SK-N-MC (cell line): ENCODE measurements around the gene AFF3.

Experiments
- DNase-seq: peaks from one replicate; pipeline ENCODE4 v3.0.0-alpha.2; 2011; ENCODE audit warnings: low read depth, low spot score
- H3K27ac ChIP-seq: fragments of 200-600 bp; sonication (generic); 2 replicates; pipeline ENCODE4 v1.5.1; 2016; ENCODE audit warnings: mixed run types
- H3K36me3 ChIP-seq: fragments of 200-600 bp; sonication (generic); 2 replicates; pipeline ENCODE4 v1.6.1; 2017; ENCODE audit warnings: antibody characterized with exemption, low read length, mixed read lengths; ENCODE audit not compliant: insufficient read depth
- H3K4me3 ChIP-seq: fragments of 200-600 bp; sonication (generic); 2 replicates; pipeline ENCODE4 v1.5.1; 2016
- H3K9ac ChIP-seq: fragments of 200-600 bp; sonication (generic); 2 replicates; pipeline ENCODE4 v1.8.0; 2017; ENCODE audit warnings: mixed run types, mixed read lengths; ENCODE audit not compliant: insufficient read length
- H3K9me3 ChIP-seq: fragments of 200-600 bp; sonication (generic); 2 replicates; pipeline ENCODE4 v1.6.1; 2017; ENCODE audit warnings: low read depth, mild to moderate bottlenecking, antibody characterized with exemption, low read length, moderate library complexity, mixed read lengths
- EZH2 ChIP-seq: fragments of 200-600 bp; sonication (generic); IDR thresholded peaks from one replicate; pipeline ENCODE4 v1.6.1; 2017; ENCODE audit warnings: antibody characterized with exemption
- FOXP2 ChIP-seq: optimal IDR thresholded peaks from 2 replicates; pipeline ENCODE3; 2011; ENCODE audit warnings: mild to moderate bottlenecking, moderate library complexity; ENCODE audit not compliant: insufficient read depth; ENCODE audit errors: extremely low read length, control extremely low read depth
- POLR2AphosphoS5 ChIP-seq: IDR thresholded peaks from 2 replicates; pipeline ENCODE4 v1.6.1; 2012; ENCODE audit warnings: mild to moderate bottlenecking, low read depth, low read length, borderline replicate concordance

The AFF3 gene

DNA sequence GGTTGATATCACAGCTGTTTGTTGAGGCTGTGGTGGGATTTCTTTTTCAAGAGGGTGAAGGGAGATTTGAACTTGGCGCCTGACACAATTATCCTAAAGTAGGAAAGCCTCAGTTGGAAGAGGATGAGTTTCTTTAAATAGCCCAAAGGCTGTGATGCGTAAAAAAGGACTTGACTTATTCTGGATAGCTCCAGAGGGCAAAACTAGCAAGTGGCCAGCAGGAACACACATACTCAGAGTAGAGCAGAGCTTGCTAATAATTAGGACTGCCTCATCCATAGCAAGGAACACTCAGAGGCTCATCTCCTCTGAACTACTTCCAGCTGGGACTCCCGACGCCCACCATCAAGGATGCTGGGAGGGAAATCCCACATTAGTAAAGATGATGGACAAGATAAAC, 74.0 kb downstream of the AFF3 start:
- no peak overlapping the region for H3K9ac ChIP-seq
- H3K27ac ChIP-seq = no peak overlapping the region
- no peak overlapping the region for H3K4me3 ChIP-seq
- H3K9me3 ChIP-seq = no peaks in the 10 kb centered on the region
- TF ChIP-seq FOXP2 (no peak), EZH2 (no peak), POLR2AphosphoS5 (no peak)
- no peak for DNase-seq
- no peaks in the 10 kb centered on the region for H3K36me3 ChIP-seq

DNA sequence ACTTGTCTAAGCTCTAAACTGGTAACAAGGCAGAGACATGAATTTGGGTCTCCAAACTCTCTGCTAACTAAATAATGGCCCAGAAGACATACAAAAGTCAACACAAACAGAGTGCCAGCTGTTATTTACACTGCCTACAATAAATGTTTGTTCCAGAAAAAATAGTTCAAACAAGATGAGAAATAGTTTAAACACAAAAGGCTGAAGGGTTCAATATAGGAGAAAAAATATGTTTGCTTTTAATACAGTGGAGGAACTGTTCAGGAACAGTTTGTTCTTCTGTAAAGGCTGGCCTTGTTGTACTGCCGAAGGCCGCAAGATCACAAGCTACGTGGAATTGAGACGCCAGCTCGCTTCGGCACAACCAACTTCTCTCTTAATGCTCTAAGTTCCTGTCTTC, 74.6 kb downstream of the AFF3 start:
- no peak overlapping the region for H3K4me3 ChIP-seq
- H3K27ac ChIP-seq = no peak overlapping the region
- no peak for DNase-seq
- H3K9me3 ChIP-seq = no peaks in the 10 kb centered on the region
- no peak overlapping the region for H3K9ac ChIP-seq
- no peaks in the 10 kb centered on the region for H3K36me3 ChIP-seq
- TF ChIP-seq EZH2 (no peak), POLR2AphosphoS5 (no peak), FOXP2 (no peak)

DNA sequence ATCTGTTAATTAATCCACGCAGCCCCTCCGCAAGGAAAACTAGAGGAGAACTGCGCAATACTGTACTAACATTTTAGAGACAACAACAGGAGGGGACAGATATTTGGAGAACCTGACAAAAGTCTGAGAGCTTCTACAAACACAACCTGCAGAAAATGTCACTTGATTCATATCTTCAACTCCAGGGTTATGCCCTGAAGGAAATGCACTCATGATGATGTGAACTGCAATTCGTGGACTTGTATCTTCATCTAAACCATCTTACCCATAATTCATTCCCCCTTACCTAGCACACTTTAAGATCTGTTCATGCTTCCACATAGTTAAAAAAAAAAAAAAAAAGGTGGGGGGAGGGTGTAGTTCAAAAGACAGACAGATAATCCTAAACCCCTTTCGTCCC, 75.5 kb downstream of the AFF3 start:
- no peak for TF ChIP-seq FOXP2
- TF ChIP-seq EZH2 = no peak
- no peak for TF ChIP-seq POLR2AphosphoS5
- Histone ChIP-seq H3K9me3 (no peaks in the 10 kb centered on the region), H3K27ac (no peak overlapping the region), H3K36me3 (no peaks in the 10 kb centered on the region), H3K9ac (no peak overlapping the region), H3K4me3 (no peak overlapping the region)
- no peak for DNase-seq

DNA sequence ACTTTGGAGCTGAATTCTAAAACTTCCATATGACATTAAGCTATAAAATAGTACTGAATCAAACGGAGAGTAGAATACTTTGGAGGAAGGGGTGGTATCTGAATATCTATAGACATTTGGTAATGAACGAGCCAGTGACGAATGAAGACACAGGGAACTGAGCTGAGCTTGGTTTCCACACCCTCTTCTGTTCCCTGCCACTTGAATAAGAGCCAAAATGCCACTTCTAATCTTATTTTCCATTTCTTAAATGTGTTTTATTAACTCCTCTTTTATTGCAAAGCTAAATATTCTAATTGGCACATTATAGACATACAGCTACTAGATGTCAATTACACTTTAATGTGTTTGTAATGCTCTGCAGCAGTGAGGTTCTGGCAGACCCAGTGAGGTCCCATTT, 76.1 kb downstream of the AFF3 start:
- Histone ChIP-seq H3K4me3 (no peak overlapping the region), H3K9me3 (no peaks in the 10 kb centered on the region), H3K27ac (no peak overlapping the region), H3K36me3 (no peaks in the 10 kb centered on the region), H3K9ac (no peak overlapping the region)
- DNase-seq = no peak
- TF ChIP-seq FOXP2 = no peak
- no peak for TF ChIP-seq EZH2
- no peak for TF ChIP-seq POLR2AphosphoS5

DNA sequence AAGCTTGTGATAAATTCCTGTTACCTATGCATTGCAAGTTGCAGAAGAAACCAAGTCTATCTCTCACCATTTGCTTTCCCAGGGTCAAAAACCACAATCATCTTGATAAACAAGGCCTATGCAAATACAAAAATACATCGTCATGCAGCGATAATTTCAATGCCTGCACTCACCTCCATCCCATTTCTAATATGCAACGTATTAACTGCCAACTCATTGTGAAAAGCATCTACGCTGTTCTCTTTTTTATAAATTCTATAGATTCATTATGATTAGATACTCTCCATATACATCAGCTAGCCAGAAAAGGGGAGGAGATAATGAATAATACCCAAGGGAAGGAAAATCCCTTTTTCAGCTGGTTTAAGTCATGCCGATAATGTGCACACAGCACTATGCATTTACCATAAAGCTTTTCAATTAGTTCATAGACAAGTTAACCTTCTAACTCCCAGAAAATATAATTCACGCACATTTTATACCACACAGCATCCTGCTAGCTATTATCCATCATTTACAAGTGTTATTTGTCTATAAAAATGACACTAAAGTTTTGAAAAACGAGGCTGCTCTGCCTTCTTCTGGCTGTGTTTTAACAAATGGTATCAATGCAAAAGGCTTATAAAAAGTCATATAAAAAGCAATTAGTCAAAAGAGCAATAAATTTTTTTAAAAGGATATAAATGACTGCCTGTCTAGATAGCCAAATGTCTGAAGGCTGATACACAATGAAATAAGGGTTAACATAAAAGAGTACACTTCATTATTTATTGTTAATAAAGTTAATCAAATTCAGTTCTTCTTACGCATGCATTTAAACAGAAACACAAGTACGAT, 77.6 kb downstream of the AFF3 start:
- DNase-seq = no peak
- H3K9me3 ChIP-seq = no peaks in the 10 kb centered on the region
- H3K36me3 ChIP-seq = no peaks in the 10 kb centered on the region
- no peak overlapping the region for H3K9ac ChIP-seq
- no peak overlapping the region for H3K4me3 ChIP-seq
- TF ChIP-seq EZH2 (no peak), POLR2AphosphoS5 (no peak), FOXP2 (no peak)
- no peak overlapping the region for H3K27ac ChIP-seq

DNA sequence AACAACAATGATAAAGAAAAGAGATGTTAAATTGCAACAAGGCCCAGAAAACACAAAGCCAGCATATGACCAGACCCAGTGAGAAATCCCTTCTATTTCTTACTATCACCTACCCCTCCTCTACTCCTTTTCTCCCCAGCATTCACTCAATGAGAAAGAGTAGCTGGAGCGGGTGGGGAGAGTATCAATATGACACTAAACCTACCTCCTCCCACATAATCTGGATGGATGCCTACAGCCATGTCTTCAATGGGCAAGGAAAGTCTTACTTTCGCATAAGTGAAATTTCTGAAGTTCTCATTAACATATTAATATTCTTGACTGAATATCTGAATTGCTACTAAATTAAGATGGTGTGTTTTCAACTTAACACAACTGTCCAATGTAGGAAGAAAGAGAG, 78.2 kb downstream of the AFF3 start:
- no peaks in the 10 kb centered on the region for H3K36me3 ChIP-seq
- no peak for DNase-seq
- no peak for TF ChIP-seq EZH2
- TF ChIP-seq POLR2AphosphoS5 = no peak
- no peak for TF ChIP-seq FOXP2

DNA sequence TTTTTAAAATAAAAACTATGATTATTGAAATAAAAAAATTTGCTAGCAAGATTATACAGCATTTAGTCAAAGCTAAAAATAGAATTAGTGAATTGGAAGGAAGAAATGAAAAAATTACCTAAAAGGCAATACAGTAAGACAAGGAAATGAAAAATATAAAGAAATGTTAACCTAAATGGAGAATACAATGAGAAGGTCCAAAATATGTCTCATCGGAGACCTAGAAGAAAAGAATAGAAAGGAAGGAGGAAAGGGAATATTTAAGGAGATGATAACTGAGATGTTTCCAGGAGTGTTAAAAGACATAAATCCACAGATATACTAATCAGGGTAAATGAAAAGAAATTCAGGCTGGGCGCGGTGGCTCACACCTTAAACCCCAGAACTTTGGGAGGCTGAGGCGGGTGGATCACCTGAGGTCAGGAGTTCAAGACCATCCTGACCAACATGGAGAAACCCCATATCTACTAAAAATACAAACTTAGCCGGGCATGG, 78.9 kb downstream of the AFF3 start:
- no peaks in the 10 kb centered on the region for H3K36me3 ChIP-seq
- TF ChIP-seq POLR2AphosphoS5 = no peak
- DNase-seq = no peak
- H3K9me3 ChIP-seq = no peaks in the 10 kb centered on the region
- no peak overlapping the region for H3K9ac ChIP-seq
- no peak overlapping the region for H3K4me3 ChIP-seq
- H3K27ac ChIP-seq = no peak overlapping the region

More for the DNA sequence above, 78.2 kb downstream of the AFF3 start:
- no peak overlapping the region for H3K9ac ChIP-seq
- H3K4me3 ChIP-seq = no peak overlapping the region
- no peak overlapping the region for H3K27ac ChIP-seq
- H3K9me3 ChIP-seq = no peaks in the 10 kb centered on the region

DNA sequence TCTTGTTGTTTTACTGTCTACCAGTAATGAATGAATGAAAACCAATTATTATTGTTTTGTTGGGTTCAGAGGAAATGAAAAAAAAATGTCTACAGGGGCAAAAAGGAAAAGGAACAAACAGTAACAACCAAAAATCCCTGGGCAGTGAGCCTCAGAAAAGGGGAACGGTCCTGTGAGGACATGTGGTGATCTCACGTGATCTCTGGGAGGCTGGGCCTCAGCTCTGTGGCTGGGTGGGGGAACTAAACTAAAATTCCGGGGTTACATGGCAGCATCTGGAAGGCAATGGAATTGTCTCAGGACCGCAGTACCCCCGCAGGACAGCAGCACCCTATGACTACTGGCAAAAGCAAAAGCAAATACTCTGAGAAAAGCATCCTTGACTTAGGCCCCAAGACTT, 80.1 kb downstream of the AFF3 start:
- no peak overlapping the region for H3K9ac ChIP-seq
- H3K9me3 ChIP-seq = no peaks in the 10 kb centered on the region
- no peak overlapping the region for H3K27ac ChIP-seq
- DNase-seq = no peak
- no peak for TF ChIP-seq EZH2
- no peak for TF ChIP-seq FOXP2
- TF ChIP-seq POLR2AphosphoS5 = no peak
- H3K4me3 ChIP-seq = no peak overlapping the region
- H3K36me3 ChIP-seq = no peaks in the 10 kb centered on the region

DNA sequence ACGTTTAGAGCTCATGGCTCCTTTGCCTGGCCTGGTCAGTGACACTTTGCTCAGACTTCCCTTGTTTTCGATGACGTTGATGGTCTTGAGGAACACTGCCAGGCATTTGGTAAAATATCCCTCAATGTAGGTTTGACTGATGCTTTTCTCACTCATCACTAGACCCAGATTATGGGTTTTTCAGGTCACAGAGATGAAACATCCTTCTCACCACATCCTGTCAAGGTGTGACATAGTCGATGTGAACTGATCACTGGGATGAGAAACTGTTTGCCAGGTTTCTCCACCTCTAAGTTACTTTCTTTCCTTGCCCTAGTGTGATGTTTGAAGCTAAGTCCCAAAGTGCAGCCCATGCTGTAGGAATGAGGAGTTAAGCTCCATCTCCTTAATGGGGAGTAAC, 81.5 kb downstream of the AFF3 start:
- no peak overlapping the region for H3K27ac ChIP-seq
- no peak for DNase-seq
- no peak for TF ChIP-seq POLR2AphosphoS5
- TF ChIP-seq FOXP2 = no peak
- TF ChIP-seq EZH2 = no peak
- H3K4me3 ChIP-seq = no peak overlapping the region
- no peak overlapping the region for H3K9ac ChIP-seq
- no peaks in the 10 kb centered on the region for H3K9me3 ChIP-seq
- no peaks in the 10 kb centered on the region for H3K36me3 ChIP-seq
